NK-92 (cell line): Measurements from ENCODE around the gene MRPL10.

Source experiments
- DNase-seq: peaks from one replicate; lab custom pipeline; 2025; ENCODE audit not compliant: unreplicated experiment; lab: John Stamatoyannopoulos, UW

The MRPL10 gene

GRCh38 chr17:47831003-47831933, at the start of gene MRPL10, which contains the start of gene LRRC46:
Gene MRPL10 (minus strand): TSS chr17:47831541. CDS start chr17:47831511, 30 bp downstream.
Gene LRRC46 (plus strand): TSS chr17:47831670. CDS start chr17:47831990, 320 bp downstream.
- DNase-seq: peak; percentile 73

- DNase-seq: no peak
Measured at GRCh38 chr17:47879776-47880454, 48.6 kb upstream of the MRPL10 start.

DNA sequence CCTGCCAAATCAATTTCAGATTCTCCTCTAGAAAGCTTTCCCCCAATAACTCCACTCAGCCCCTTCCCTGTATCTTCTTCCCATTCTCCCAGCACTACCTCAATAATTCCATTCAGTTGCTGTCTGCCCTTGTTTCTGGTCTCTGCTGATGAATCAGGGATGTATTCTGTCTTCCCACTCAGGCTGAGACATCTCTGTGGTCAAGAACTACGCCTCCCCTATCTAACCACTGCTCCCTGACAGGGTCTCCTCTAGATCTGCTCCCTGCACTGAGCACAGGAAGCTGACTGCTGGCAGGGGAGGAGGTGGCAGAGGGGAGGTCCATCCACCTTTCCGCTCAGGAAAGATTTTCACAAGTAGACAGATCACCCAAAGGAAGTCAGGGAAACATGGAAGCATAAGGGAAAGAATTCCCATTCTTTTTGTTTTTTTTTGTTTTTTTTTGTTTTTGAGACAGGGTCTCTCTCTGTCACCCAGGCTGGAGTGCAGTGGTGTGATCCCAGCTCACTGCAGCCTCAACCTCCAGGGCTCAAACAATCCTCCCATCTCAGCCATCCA, 47.8 kb upstream of the MRPL10 start:
- DNase-seq: no peak

DNA sequence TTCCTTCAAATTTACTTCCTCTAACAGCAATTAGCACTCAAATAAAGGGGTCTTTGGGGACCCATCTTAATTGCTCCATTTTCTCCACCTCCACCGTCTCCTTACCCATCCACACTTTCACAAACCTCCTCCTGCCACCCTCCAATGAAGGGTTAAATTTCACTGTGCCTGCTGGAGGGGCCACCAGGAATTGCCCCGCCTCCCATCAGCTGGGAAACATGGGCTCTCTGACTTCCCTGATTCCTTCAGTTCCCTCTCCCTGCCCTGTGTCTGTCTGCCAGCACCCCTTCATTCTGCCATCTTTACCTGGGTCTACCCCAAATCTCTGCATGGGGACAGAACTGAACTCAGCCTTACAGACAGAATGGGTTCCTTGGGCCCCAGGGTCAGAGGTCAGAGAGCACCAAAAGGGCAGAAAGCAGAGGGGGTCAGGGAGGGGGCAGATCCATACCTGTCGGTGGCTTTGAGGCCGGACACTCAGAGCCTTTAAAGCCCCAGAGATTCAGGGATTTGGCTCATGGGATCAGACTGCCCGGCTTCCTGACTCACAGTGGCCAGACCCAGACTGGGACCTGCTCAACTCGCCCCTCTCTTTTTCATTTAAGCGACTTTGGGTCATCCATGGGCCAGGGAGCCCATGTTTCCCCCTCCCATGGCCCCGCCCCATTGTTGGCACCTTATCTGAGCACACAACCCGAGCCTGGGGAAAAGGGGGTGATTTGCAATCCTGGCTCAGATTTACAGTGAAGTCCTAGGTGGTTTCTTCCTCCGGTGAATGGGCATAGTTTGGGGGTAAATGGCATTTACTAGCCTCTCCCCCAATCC, 47.1 kb upstream of the MRPL10 start:
- DNase-seq: no peak

DNA sequence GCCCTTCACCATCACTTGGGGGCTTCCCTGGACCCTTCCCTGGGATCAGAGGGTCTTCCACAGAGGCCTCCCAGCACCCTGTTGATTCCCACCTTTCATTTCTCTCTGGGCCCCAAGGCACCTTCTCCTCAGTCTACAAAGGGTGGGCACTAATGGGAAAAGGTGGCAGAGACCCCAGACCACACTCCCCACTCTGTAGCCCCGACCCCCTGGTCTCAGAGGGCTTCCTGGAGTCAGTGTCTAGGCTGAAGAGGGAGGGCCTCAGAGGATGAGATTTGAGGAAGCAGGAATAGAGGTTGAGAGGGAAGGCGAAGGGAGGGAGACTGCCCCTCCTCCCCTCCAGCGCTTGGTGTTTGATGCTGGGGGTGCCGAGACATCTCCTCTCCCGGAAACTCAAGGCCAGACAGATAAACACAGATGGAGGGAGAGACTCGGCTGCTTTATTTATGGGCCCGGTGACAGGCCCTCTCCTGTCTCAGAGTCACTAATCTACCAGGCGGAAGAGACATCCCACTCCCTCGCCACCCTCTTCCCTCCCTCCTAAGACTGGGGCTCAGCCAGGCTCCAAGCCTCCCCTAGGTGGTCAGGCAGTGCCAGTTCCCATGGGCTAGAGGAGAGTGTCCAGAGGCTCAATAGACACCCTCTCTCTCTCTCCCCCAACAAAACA, 46.2 kb upstream of the MRPL10 start:
- DNase-seq: no peak

- no peak for DNase-seq
Measured at GRCh38 chr17:47875011-47875985, 44.0 kb upstream of the MRPL10 start.

DNA sequence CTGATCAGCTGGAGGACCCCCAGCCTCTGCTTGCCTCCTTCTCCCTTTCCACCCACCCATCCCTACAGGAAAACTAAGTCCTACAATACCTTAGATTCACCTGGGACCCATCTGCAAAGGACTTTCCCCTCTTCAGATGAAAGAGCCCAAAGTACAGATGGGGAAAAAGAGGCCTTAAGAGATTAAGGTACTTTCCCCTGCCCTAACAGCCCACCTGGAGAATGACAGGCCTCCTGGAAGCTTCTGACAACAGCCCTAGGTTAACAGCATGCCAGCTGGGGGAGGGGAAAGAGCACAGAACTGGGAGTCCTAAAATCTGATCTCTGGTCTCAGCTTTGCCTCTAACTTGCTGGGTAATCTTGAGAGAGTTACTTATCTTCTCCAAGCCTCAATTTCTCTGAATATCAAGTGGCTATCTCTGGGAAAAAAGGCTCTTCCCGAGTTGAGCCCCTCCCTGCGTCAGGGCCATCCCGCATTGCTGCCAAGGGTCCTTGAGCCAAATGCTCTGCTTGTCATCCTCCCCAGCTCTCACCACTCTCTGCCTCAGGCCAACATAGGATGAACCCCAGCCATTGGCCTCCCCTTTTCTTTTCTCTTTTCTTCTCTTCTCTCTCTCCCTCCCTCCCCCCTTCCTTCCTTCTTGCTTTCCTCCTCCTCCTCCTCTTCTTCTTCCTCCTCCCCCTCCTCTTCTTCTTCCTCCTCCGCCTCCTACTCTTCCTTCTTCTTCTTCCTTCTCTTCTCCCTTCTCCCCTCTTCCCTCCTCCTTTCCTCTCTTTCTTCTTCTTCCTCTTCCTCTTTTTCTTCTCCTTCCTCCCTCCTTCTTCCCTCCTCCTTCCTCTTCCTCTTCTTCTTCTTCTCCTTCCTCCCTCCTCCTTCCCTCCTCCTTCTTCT, 42.1 kb upstream of the MRPL10 start:
- DNase-seq: no peak

DNA sequence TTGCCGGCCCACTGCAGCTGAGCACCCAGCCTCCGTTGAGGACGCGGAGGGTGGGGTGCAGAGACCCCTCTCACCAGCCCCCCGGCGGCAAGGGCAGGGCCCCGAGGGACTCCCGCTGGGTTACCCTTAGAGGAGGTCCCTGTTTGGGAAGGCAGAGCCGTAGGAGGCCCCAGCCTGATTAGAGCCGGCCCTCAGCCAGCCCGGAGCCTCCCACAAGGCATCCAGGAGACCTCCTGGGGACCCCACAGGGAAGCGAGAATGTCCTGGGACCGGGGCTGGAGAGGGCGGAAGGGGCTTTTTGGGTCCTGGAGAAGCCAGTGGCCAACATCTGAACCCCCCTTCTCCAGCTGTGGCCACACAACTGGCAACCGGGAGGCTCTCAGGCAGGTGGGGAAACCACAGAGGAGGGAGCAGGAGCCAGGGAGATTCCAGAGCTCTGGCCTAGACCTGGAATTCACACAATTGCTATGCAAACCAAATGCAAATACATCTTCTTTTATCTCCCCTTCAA, 41.4 kb upstream of the MRPL10 start:
- no peak for DNase-seq

- no peak for DNase-seq
Measured at GRCh38 chr17:47872019-47872650, 40.8 kb upstream of the MRPL10 start.

DNA sequence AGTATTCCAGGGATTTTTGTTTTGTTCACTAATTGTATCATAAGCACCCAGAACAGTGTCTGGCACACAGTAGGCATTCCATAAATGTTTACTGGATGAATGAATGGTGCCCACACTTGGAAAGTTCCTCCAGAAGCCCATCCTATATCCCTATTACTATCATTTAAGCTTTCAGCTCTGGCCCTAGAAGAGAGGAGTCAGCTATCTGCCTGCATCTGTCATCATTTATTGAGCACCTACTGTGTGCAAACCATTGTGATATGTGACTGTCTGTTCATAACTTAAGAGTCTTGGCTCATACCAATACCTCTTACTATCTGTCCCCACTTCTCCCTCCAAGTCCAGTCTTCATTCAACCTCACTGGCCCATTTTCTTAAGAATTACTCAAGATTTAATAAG, 39.7 kb upstream of the MRPL10 start:
- DNase-seq: no peak

- DNase-seq: no peak
Measured at GRCh38 chr17:47870056-47870455, 38.7 kb upstream of the MRPL10 start.

GRCh38 chr17:47869114-47869513, 37.8 kb upstream of the MRPL10 start:
- DNase-seq: no peak

DNA sequence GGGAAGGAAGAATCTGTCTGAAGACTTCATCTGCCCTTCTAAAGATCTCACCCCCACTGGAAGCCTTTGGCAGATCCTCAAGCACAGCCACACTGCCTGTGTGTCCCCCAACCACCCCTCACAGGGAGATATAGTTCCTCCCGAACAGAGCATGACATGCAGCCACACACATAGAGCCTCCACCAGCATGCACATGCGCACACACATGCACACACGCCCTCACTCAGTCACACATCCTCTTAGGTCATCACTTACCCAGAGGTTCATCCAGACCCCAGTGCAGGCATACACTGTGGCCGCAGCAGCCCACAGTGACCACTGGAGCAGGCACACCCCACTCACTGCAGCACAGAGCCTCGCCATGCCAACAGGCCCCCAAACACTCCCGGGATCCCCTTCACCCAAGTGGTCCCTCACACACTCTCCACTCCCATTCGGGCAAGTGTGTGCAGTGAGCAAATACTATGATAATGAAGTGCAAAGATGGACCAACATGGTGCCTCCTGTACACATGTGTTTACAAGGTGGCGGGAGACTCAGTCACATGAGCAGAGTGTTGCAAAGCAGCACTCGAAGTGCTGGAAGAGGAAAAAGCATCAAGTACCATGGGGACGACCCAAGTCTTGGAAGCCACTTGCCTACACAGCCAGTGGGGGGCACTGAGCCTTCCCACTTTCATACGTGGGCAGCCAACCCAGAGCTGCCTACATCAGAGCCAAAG, 36.6 kb upstream of the MRPL10 start:
- no peak for DNase-seq

GRCh38 chr17:47866941-47867340, 35.6 kb upstream of the MRPL10 start:
- DNase-seq: no peak

- DNase-seq: no peak
Measured at GRCh38 chr17:47864791-47865216, 33.5 kb upstream of the MRPL10 start.

DNA sequence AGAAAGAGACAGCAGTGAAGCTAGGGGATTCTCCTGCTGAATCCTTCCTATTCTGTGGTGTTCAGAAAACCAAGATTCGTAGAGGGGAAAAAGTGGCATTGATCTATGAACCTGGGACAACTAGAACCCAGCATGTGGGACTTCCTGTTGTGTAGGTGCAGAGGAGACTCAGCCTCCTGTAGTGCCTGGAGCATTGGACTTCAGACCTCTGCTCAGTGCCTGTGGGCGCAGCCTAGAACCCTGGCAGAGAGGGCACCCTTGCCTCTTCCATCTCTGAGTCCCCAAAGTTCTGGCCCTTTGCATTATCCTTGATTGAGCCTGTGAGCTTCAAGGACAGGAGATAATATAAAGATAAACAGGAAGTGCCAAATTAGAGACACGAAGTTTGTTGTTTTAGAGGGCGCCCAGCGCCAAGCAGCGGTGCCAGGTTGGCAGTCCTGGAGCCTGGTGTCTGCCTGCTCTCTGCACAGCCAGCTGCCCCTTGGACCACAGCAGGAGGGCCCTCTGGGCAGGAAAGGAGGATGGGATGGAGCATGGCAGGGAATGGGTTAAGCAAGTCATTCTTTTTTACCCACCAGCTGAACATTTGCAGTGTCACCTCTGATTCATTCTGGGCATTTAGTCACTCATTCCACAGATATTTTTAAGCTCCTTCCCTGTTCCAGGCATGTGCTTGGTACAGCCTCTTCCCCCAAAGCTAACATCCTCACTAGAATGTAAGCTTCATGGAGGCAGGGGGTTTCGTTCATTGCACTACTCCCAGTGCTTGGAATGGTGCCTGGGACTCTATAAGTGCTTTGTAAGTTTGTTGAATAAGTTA, 31.5 kb upstream of the MRPL10 start:
- DNase-seq: no peak
